ENCODE measurements around the gene ICA1.
"Not testable (repeated sequence)": the region's sequence is repeated elsewhere in the genome, so short reads cannot be mapped to it uniquely, and the experiment has no call there.

Gene ICA1

GRCh38 chr7:8101292-8101691, 160.7 kb downstream of the ICA1 start:
- not testable (repeated sequence) for DNase-seq (ENCODE audit: low read depth)

GRCh38 chr7:8094164-8095140, 167.5 kb downstream of the ICA1 start:
- DNase-seq (ENCODE audit: low read depth): no peak

GRCh38 chr7:8092140-8092539, 169.8 kb downstream of the ICA1 start:
- peak; percentile 12 for DNase-seq (ENCODE audit: low read depth)

- no peak for DNase-seq (ENCODE audit: low read depth)
Measured at GRCh38 chr7:8089036-8089780, 172.8 kb downstream of the ICA1 start.

- no peak for DNase-seq (ENCODE audit: low read depth)
Measured at GRCh38 chr7:8086239-8086638, 175.7 kb downstream of the ICA1 start.

- no peak for DNase-seq (ENCODE audit: low read depth)
Measured at GRCh38 chr7:8085420-8085819, 176.5 kb downstream of the ICA1 start.

GRCh38 chr7:8084836-8085235, 177.1 kb downstream of the ICA1 start:
- no peak for DNase-seq (ENCODE audit: low read depth)

- DNase-seq (ENCODE audit: low read depth): no peak
Measured at GRCh38 chr7:8082762-8083161, 179.2 kb downstream of the ICA1 start.

GRCh38 chr7:8078418-8078817, 183.5 kb downstream of the ICA1 start:
- DNase-seq (ENCODE audit: low read depth): no peak

- no peak for DNase-seq (ENCODE audit: low read depth)
Measured at GRCh38 chr7:8070451-8071180, 191.4 kb downstream of the ICA1 start.

- DNase-seq (ENCODE audit: low read depth): no peak
Measured at GRCh38 chr7:8068892-8069686, 192.9 kb downstream of the ICA1 start.

GRCh38 chr7:8065356-8065813, 196.6 kb downstream of the ICA1 start:
- DNase-seq (ENCODE audit: low read depth): peak; percentile 91

- peak; percentile 54 for DNase-seq (ENCODE audit: low read depth)
Measured at GRCh38 chr7:8064828-8065227, 197.1 kb downstream of the ICA1 start.

GRCh38 chr7:8063706-8064297, 198.2 kb downstream of the ICA1 start:
- DNase-seq (ENCODE audit: low read depth): peak; percentile 67

- peak; percentile 5 for DNase-seq (ENCODE audit: low read depth)
Measured at GRCh38 chr7:8063300-8063699, 198.7 kb downstream of the ICA1 start.

All from EH (cell line).